OCI-LY3 (cell line): Measurements from ENCODE around the gene POLRMT.

Experiments
- H2AFZ ChIP-seq: fragments of 200-600, 300-600 bp; shearing (Covaris generic); 2 replicates; pipeline ENCODE4 v1.6.0; 2014; ENCODE audit warnings: antibody characterized with exemption, low read depth, low read length
- H3K27ac ChIP-seq: fragments of 200-600, 300-600 bp; sonication (generic); 2 replicates; pipeline ENCODE4 v1.5.1; 2014; ENCODE audit warnings: mild to moderate bottlenecking, low read length, moderate library complexity, mixed read lengths
- H3K27me3 ChIP-seq: fragments of 200-600, 300-600 bp; sonication (generic); 2 replicates; pipeline ENCODE4 v1.6.1; 2014; ENCODE audit warnings: low read depth, low read length, mixed read lengths
- H3K36me3 ChIP-seq: fragments of 200-600, 300-600 bp; sonication (generic); replicated peaks from 2 replicates; pipeline ENCODE3; 2014; ENCODE audit warnings: low read depth, low read length, mixed read lengths
- H3K4me1 ChIP-seq: fragments of 300-600, 200-600 bp; sonication (generic); 2 replicates; pipeline ENCODE4 v1.6.1; 2014; ENCODE audit warnings: low read length, mixed read lengths
- H3K4me2 ChIP-seq: fragments of 200-600, 300-600 bp; sonication (generic); 2 replicates; pipeline ENCODE4 v1.6.1; 2014; ENCODE audit warnings: low read length, mixed read lengths
- H3K4me3 ChIP-seq: fragments of 300-600, 200-600 bp; sonication (generic); 2 replicates; pipeline ENCODE4 v1.5.1; 2014; ENCODE audit warnings: antibody characterized with exemption, mild to moderate bottlenecking, low read length, moderate library complexity
- H3K79me2 ChIP-seq: fragments of 300-600, 200-600 bp; shearing (Covaris generic); 2 replicates; pipeline ENCODE4 v1.6.1; 2014; ENCODE audit warnings: mild to moderate bottlenecking, low read length, mixed read lengths
- H3K9ac ChIP-seq: fragments of 300-600, 200-600 bp; shearing (Covaris generic); 2 replicates; pipeline ENCODE4 v1.6.0; 2014; ENCODE audit warnings: mild to moderate bottlenecking, low read length, moderate library complexity
- H3K9me3 ChIP-seq: fragments of 200-600, 300-600 bp; shearing (Covaris generic); 2 replicates; pipeline ENCODE4 v1.6.1; 2014; ENCODE audit warnings: low read length, mixed read lengths; ENCODE audit not compliant: insufficient read depth
- H4K20me1 ChIP-seq: fragments of 200-600, 300-600 bp; sonication (generic); 2 replicates; pipeline ENCODE4 v1.6.1; 2016; ENCODE audit warnings: low read length, mixed read lengths; ENCODE audit not compliant: insufficient read depth
- EZH2phosphoT487 ChIP-seq: fragments of 200-600 bp; shearing (Covaris generic); IDR thresholded peaks from 2 replicates; pipeline ENCODE4 v1.6.1; 2018; ENCODE audit warnings: antibody characterized with exemption, mixed run types, low read depth
- TF ChIP-seq, protein P1 (sequence below): fragments of 200-600, 300-600 bp; sonication (generic); IDR thresholded peaks from 2 replicates; pipeline ENCODE4 v1.5.1; 2014; ENCODE audit warnings: antibody characterized with exemption, low read length, low read depth

The POLRMT gene

DNA sequence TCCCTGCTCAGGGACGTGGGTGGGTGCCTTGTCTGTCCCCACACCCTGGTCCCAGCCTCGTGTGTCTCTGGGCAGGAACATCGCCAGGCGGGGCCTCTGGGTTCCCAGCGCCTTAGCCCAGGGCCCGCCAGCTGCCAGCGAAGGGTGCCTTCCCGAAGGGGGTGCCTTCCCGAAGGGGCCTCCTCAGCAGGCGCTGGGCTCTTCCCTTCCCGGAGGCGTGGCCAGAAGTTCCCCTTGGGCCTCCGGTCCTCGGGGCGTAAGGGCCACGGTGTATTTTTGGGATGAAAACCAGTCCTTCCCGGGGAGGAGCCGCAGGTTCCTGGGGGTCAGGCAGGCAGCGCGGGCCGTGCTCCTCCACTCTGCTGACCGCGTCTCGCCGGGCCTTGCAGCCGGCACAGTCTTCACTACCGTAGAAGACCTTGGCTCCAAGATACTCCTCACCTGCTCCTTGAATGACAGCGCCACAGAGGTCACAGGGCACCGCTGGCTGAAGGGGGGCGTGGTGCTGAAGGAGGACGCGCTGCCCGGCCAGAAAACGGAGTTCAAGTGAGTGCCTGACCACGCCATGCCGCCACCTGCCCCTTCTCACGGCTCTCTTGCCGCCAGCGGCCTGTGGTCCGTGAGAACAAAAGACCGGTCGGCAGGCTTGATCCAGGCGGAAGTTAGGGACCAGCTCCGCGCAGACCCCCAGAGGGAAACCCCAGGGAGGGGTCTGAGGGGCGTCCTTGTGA, 54.1 kb downstream of the POLRMT start:
- Histone ChIP-seq H3K36me3 (peaks cover 53% of the 10 kb centered on the region), H2AFZ (no peak overlapping the region), H3K9me3 (no peaks in the 10 kb centered on the region), H3K4me1 (peaks cover 10% of the 10 kb centered on the region), H3K4me2 (no peak overlapping the region), H3K9ac (no peak overlapping the region), H4K20me1 (peaks cover 76% of the 10 kb centered on the region), H3K27me3 (no peaks in the 10 kb centered on the region), H3K79me2 (peaks cover 63% of the 10 kb centered on the region), H3K4me3 (no peak overlapping the region), H3K27ac (no peak overlapping the region)
- TF ChIP-seq EZH2phosphoT487 = no peak
- TF ChIP-seq, protein P1, sequence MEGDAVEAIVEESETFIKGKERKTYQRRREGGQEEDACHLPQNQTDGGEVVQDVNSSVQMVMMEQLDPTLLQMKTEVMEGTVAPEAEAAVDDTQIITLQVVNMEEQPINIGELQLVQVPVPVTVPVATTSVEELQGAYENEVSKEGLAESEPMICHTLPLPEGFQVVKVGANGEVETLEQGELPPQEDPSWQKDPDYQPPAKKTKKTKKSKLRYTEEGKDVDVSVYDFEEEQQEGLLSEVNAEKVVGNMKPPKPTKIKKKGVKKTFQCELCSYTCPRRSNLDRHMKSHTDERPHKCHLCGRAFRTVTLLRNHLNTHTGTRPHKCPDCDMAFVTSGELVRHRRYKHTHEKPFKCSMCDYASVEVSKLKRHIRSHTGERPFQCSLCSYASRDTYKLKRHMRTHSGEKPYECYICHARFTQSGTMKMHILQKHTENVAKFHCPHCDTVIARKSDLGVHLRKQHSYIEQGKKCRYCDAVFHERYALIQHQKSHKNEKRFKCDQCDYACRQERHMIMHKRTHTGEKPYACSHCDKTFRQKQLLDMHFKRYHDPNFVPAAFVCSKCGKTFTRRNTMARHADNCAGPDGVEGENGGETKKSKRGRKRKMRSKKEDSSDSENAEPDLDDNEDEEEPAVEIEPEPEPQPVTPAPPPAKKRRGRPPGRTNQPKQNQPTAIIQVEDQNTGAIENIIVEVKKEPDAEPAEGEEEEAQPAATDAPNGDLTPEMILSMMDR = no peak

DNA sequence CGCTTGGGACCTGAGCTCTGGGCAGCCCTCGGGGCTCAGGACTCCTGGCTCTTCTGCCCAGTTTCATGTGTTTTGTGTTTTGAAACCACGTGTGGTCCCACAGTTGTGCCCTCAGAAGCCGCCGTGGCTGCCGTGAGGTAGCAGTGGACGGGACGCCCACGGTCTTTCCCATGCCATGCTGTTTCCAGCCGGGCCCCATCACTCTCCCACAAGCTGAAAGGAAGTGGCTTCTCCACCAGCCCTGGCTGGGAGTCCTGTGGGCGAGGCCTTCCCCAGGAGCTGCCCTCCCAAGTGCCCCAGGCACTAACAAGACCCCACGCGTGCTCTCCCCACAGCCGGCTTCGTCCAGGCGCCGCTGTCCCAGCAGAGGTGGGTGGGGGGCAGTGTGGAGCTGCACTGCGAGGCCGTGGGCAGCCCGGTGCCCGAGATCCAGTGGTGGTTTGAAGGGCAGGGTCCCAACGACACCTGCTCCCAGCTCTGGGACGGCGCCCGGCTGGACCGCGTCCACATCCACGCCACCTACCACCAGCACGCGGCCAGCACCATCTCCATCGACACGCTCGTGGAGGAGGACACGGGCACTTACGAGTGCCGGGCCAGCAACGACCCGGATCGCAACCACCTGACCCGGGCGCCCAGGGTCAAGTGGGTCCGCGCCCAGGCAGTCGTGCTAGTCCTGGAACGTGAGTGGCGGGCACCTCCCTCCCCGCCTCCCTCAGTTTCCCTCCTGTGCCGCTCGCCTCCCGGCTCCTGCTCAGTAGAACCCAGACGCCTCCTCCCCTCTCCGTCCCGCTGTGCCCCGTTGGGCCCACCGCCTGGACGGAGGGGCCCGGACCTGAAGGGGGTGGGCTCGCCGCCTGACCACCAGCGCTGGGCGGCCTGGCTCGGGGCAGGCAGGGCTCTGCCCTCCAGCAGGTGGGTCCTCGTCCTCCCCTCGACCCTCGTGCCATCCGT, 55.6 kb downstream of the POLRMT start:
- Histone ChIP-seq H3K27me3 (no peaks in the 10 kb centered on the region), H3K4me3 (no peak overlapping the region), H3K9ac (no peak overlapping the region), H3K4me1 (peaks cover 17% of the 10 kb centered on the region), H3K36me3 (peaks cover 47% of the 10 kb centered on the region), H3K4me2 (no peak overlapping the region), H3K9me3 (no peaks in the 10 kb centered on the region), H3K79me2 (peaks cover 78% of the 10 kb centered on the region), H2AFZ (no peak overlapping the region), H3K27ac (no peak overlapping the region), H4K20me1 (peaks cover 78% of the 10 kb centered on the region)
- no peak for TF ChIP-seq EZH2phosphoT487
- TF ChIP-seq, protein P1 = 0 out of 2 replicates have a peak, but pooled peaks have one; percentile 4

DNA sequence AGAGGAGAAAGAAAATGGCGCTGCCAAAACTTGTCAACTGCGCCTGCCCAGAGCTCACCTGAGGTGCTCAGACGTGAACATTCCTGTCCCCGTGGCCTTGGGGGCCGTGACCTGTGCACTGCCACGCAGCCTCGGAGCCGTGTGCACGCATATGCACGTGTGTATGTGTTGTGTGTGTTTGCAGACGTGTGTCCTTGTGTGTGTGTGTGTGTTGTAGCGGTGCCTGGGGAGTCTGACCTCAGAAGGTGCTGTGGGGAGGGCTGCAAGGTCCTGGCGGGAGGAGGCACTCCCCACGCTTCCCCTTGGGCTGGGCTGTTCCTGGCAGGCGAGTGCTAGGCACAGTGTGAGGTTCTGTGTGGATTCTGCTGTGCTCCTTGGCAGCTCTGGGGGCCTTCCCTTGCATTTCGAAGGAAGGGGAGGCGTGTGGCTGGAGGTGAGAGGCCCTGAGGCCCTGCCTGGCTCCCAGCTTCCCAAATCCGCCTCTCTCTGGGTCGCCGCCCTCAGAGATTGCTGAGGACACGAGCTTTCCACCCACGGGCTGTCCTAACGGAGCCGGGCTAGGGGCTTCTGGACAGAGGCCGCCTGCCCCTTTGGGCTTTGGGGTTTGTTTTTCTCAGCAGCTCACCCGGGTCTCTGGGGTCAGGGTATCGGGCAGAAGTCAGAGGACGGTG, 56.4 kb downstream of the POLRMT start:
- Histone ChIP-seq H3K9ac (no peak overlapping the region), H3K4me2 (no peak overlapping the region), H3K79me2 (peaks cover 82% of the 10 kb centered on the region), H3K9me3 (no peaks in the 10 kb centered on the region), H3K36me3 (peaks cover 44% of the 10 kb centered on the region), H2AFZ (no peak overlapping the region), H4K20me1 (peaks cover 78% of the 10 kb centered on the region), H3K27ac (no peak overlapping the region), H3K4me3 (no peak overlapping the region), H3K4me1 (peaks cover 17% of the 10 kb centered on the region), H3K27me3 (no peaks in the 10 kb centered on the region)
- no peak for TF ChIP-seq EZH2phosphoT487
- TF ChIP-seq, protein P1 = no peak
